ENCODE measurements around the gene GFER.

GFER gene

GRCh38 chr16:1997494-1998359 is 13.7 kb downstream of the GFER start:
- DNase-seq (ENCODE audit: low read depth) = no peak
- no peak overlapping the region for H3K4me3 ChIP-seq (ENCODE audit: low read length)

GRCh38 chr16:1998360-1998835 is 14.4 kb downstream of the GFER start:
- no peak for TF ChIP-seq CTCF (conservative IDR thresholded peaks at IDR 0.05; ENCODE audit: low read depth, low read length)
- DNase-seq (ENCODE audit: low read depth) = no peak
- no peak overlapping the region for H3K4me3 ChIP-seq (ENCODE audit: low read length)

More at GRCh38 chr16:1997494-1998359, 13.7 kb downstream of the GFER start:
- TF ChIP-seq CTCF (conservative IDR thresholded peaks at IDR 0.05; ENCODE audit: low read depth, low read length) = no peak

- TF ChIP-seq CTCF (conservative IDR thresholded peaks at IDR 0.05; ENCODE audit: low read depth, low read length) = no peak
- no peak for DNase-seq (ENCODE audit: low read depth)
- H3K4me3 ChIP-seq (ENCODE audit: low read length) = no peak overlapping the region
Observed at GRCh38 chr16:1998852-1999801, 15.1 kb downstream of the GFER start.

- H3K4me3 ChIP-seq (ENCODE audit: low read length) = no peak overlapping the region
- TF ChIP-seq CTCF (conservative IDR thresholded peaks at IDR 0.05; ENCODE audit: low read depth, low read length) = no peak
- no peak for DNase-seq (ENCODE audit: low read depth)
Observed at GRCh38 chr16:1999866-2000514, 16.0 kb downstream of the GFER start.

GRCh38 chr16:2001035-2001434 is 17.0 kb downstream of the GFER start:
- H3K4me3 ChIP-seq (ENCODE audit: low read length) = no peak overlapping the region
- no peak for TF ChIP-seq CTCF (conservative IDR thresholded peaks at IDR 0.05; ENCODE audit: low read depth, low read length)
- DNase-seq (ENCODE audit: low read depth) = no peak

- no peak overlapping the region for H3K4me3 ChIP-seq (ENCODE audit: low read length)
- no peak for TF ChIP-seq CTCF (conservative IDR thresholded peaks at IDR 0.05; ENCODE audit: low read depth, low read length)
- DNase-seq (ENCODE audit: low read depth) = no peak
Observed at GRCh38 chr16:2001456-2002355, 17.7 kb downstream of the GFER start.
